RWPE1 (cell line): ENCODE results near the gene FRMD4B.
A peak's percentile ranks its signal among the peaks of the same experiment; 100 is the strongest.

Experiments
- CTCF ChIA-PET: fragments of 350-600 bp; sonication (Branson Sonifier 250); formaldehyde crosslinking; extraction: SDS; loops from one replicate; lab custom pipeline; 2021; lab: Yijun Ruan, JAX
- POLR2A ChIA-PET: fragments of 400-600 bp; formaldehyde crosslinking; extraction: SDS; loops from one replicate; lab custom pipeline; 2020; ENCODE audit warnings: antibody characterized with exemption; ENCODE audit not compliant: low non-redundant PET; lab: Yijun Ruan, JAX
- DNase-seq: peaks from one replicate; pipeline ENCODE4 v3.0.0; 2012; ENCODE audit warnings: low spot score
- H3K27ac ChIP-seq: fragments of 450-650 bp; 2 replicates; pipeline ENCODE4 v1.5.1; 2017
- TF ChIP-seq, protein P1 (sequence below): fragments of 450-650 bp; conservative IDR thresholded peaks from 2 replicates; pipeline ENCODE4 v1.5.1; 2017; ENCODE audit warnings: low read depth, mild to moderate bottlenecking

The FRMD4B gene

DNA sequence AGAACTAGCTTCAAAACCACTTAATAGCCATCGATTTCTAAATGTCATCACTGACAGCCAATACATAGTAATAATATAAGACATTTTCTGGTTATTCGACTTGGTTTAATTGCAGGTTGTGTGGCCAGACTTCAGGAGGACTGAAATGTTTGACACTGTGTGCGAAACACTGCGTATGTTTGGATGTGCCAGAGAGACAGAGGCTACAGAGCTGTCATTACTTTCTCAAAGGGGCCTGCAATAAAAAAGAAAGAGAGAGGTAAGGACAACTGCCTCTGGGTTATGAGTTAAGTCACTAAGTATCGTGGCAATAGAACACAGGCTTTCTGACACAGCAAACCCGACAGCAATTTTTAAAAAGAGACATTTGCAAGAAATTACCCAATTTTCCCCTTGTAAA is 264.4 kb downstream of the FRMD4B start:
- no peak for DNase-seq
- ChIA-PET POLR2A (no interaction called here), CTCF (interaction anchor here (0.6 to 1.2 kb wide), 8 partner anchors 18 to 1270 kb away, joined by 3 to 5 read pairs (median 4); no protein-coding TSS in a partner anchor)
- H3K27ac ChIP-seq, result no peak overlapping the region
- TF ChIP-seq, protein P1, sequence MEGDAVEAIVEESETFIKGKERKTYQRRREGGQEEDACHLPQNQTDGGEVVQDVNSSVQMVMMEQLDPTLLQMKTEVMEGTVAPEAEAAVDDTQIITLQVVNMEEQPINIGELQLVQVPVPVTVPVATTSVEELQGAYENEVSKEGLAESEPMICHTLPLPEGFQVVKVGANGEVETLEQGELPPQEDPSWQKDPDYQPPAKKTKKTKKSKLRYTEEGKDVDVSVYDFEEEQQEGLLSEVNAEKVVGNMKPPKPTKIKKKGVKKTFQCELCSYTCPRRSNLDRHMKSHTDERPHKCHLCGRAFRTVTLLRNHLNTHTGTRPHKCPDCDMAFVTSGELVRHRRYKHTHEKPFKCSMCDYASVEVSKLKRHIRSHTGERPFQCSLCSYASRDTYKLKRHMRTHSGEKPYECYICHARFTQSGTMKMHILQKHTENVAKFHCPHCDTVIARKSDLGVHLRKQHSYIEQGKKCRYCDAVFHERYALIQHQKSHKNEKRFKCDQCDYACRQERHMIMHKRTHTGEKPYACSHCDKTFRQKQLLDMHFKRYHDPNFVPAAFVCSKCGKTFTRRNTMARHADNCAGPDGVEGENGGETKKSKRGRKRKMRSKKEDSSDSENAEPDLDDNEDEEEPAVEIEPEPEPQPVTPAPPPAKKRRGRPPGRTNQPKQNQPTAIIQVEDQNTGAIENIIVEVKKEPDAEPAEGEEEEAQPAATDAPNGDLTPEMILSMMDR, result no peak

DNA sequence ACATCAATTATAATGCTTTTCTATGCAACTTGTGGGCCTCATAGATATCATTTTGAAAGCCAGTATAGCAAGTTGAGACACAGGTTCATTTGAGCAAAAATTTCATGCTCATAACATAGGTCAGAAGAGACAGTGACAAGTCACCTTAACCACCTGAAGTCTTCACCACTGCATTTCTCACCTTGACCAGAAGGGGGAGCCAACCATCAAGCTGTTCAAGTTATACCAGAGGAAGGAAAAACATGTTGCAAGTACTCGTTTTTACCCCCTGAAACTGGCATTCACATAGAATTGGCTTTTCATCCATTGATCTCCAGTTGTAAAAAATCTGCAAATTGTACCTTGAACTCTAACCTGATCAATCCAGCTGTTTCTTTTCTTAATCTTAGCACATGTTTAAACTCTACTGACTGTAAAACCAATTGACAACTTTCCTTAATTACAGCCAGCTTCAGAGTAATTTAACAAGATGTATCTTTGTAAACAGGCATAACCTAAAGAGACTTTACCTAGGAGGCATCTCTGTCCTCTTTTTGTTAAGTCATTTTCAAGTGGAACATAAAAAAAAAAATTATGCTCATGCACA is 264.9 kb downstream of the FRMD4B start:
- no peak overlapping the region for H3K27ac ChIP-seq
- ChIA-PET POLR2A (no interaction called here), CTCF (interaction anchor here (0.6 to 1.2 kb wide), 10 partner anchors 19 to 1271 kb away, joined by 3 to 5 read pairs (median 4); no protein-coding TSS in a partner anchor)
- peak; percentile 31 for DNase-seq
- TF ChIP-seq, protein P1, result peak; percentile 92
